Measurements from ENCODE around the gene SH3BP4. TPM values are rescaled to one million over a fixed set of nuclear protein-coding genes. Genes with fewer than 3 reads are reported as not detected.

Gene SH3BP4
- total and polyA plus RNA-seq, 2 donors (not counting 1 experiment from before 2014, with no cell fraction given), result 1.00 to 1.3 TPM

GRCh38 chr2:235059161-235059560 lies 107.3 kb downstream of the SH3BP4 start:
- Histone ChIP-seq H4K20me1 (ENCODE audit: control insufficient read depth, insufficient read depth, low read length, poor library complexity, severe bottlenecking) (no peaks in the 10 kb centered on the region), H3K4me1 (ENCODE audit: control insufficient read depth in 2 of 2, insufficient read depth in 2 of 2, low read length in 2 of 2) (no peaks in the 10 kb centered on the region), H3K9me3 (ENCODE audit: control extremely low read depth in 1 of 3, control insufficient read depth in 2 of 3, insufficient read depth in 1 of 3, low read length in 2 of 3) (no peaks in the 10 kb centered on the region), H3K4me3 (ENCODE audit: control extremely low read depth in 1 of 5, extremely low read depth in 1 of 5, insufficient read depth in 1 of 5, low read depth in 2 of 5, low read length in 4 of 5) (no peak overlapping the region), H3K9ac (ENCODE audit: low read length) (no peak overlapping the region), H3K79me2 (ENCODE audit: control insufficient read depth, insufficient read depth, low read length) (no peaks in the 10 kb centered on the region), H3K36me3 (replicated peaks in 1 of 2; ENCODE audit: control extremely low read depth in 1 of 2, control insufficient read depth in 1 of 2, extremely low read depth in 1 of 2, insufficient read depth in 2 of 2, low read length in 1 of 2) (no peaks in the 10 kb centered on the region), H2AFZ (ENCODE audit: insufficient read depth, low read depth, low read length, poor library complexity, severe bottlenecking) (no peak overlapping the region), H3K4me2 (replicated peaks; ENCODE audit: low read depth, low read length, poor library complexity, severe bottlenecking) (no peak overlapping the region), H3K27ac (ENCODE audit: low read length in 2 of 2) (no peak overlapping the region), H3K27me3 (replicated peaks in 1 of 4; ENCODE audit: control extremely low read depth in 1 of 4, control insufficient read depth in 3 of 4, insufficient read depth in 4 of 4, low read length in 3 of 4) (peaks cover 0 to 6% (median 0%) of the 10 kb centered on the region in 4 experiments)
- ChIA-PET POLR2A (no interaction called here), CTCF (interaction anchor here (0.9 to 1.5 kb wide), 3 partner anchors 11 to 514 kb away, joined by 3 to 4 read pairs (median 3); no protein-coding TSS in a partner anchor)
- Mint-ChIP-seq H3K27me3 (peaks cover 43% of the 10 kb centered on the region), H3K4me3 (no peak overlapping the region), H3K27ac (no peak overlapping the region), H3K9me3 (ENCODE audit: insufficient read depth) (no peaks in the 10 kb centered on the region), H3K4me1 (peaks cover 8% of the 10 kb centered on the region)
- intact Hi-C loops (cut with micrococcal nuclease), result no loop called here
- TF ChIP-seq CTCF (IDR thresholded peaks at IDR 0.05), result no peak
- TF ChIP-seq EZH2 (IDR thresholded peaks at IDR 0.05; ENCODE audit: borderline replicate concordance, insufficient read depth, low read depth, low read length, poor library complexity, severe bottlenecking), result no peak
- ATAC-seq (ENCODE audit: low read depth) (no peak), DNase-seq (no peak)
- WGBS (ENCODE audit: insufficient coverage), result 100% methylated on average over 1 of the region's 1 CpG

- H3K9me3 Mint-ChIP-seq (ENCODE audit: insufficient read depth), result no peaks in the 10 kb centered on the region
- H3K27ac Mint-ChIP-seq, result no peak overlapping the region
- intact Hi-C loops (cut with micrococcal nuclease), result no loop called here
- no peak overlapping the region for H3K4me3 Mint-ChIP-seq
- no peak overlapping the region for H2AFZ ChIP-seq (ENCODE audit: insufficient read depth, low read depth, low read length, poor library complexity, severe bottlenecking)
- no peak overlapping the region for H3K4me2 ChIP-seq (replicated peaks; ENCODE audit: low read depth, low read length, poor library complexity, severe bottlenecking)
- TF ChIP-seq EZH2 (IDR thresholded peaks at IDR 0.05; ENCODE audit: borderline replicate concordance, insufficient read depth, low read depth, low read length, poor library complexity, severe bottlenecking) (no peak), CTCF (IDR thresholded peaks at IDR 0.05) (no peak)
- ChIA-PET CTCF (interaction anchor here (0.6 kb wide), 1 partner anchor 39 kb away, joined by 3 read pairs; no protein-coding TSS in a partner anchor), POLR2A (no interaction called here)
- no peaks in the 10 kb centered on the region for H4K20me1 ChIP-seq (ENCODE audit: control insufficient read depth, insufficient read depth, low read length, poor library complexity, severe bottlenecking)
- WGBS (ENCODE audit: insufficient coverage), result 92% methylated on average over 10 of the region's 10 CpGs
- no peaks in the 10 kb centered on the region for H3K36me3 ChIP-seq (replicated peaks in 1 of 2; ENCODE audit: control extremely low read depth in 1 of 2, control insufficient read depth in 1 of 2, extremely low read depth in 1 of 2, insufficient read depth in 2 of 2, low read length in 1 of 2)
- H3K9me3 ChIP-seq (ENCODE audit: control extremely low read depth in 1 of 3, control insufficient read depth in 2 of 3, insufficient read depth in 1 of 3, low read length in 2 of 3), result no peaks in the 10 kb centered on the region
- H3K27ac ChIP-seq (ENCODE audit: low read length in 2 of 2), result no peak overlapping the region
- DNase-seq (no peak), ATAC-seq (ENCODE audit: low read depth) (no peak)
- H3K27me3 ChIP-seq (replicated peaks in 1 of 4; ENCODE audit: control extremely low read depth in 1 of 4, control insufficient read depth in 3 of 4, insufficient read depth in 4 of 4, low read length in 3 of 4), result peaks cover 0 to 6% (median 0%) of the 10 kb centered on the region in 4 experiments
- H3K4me3 ChIP-seq (ENCODE audit: control extremely low read depth in 1 of 5, extremely low read depth in 1 of 5, insufficient read depth in 1 of 5, low read depth in 2 of 5, low read length in 4 of 5), result no peak overlapping the region
- no peaks in the 10 kb centered on the region for H3K79me2 ChIP-seq (ENCODE audit: control insufficient read depth, insufficient read depth, low read length)
- peaks cover 44% of the 10 kb centered on the region for H3K27me3 Mint-ChIP-seq
- no peaks in the 10 kb centered on the region for H3K4me1 ChIP-seq (ENCODE audit: control insufficient read depth in 2 of 2, insufficient read depth in 2 of 2, low read length in 2 of 2)
- H3K9ac ChIP-seq (ENCODE audit: low read length), result no peak overlapping the region
- H3K4me1 Mint-ChIP-seq, result no peaks in the 10 kb centered on the region
Observed at GRCh38 chr2:235061656-235062055, 109.8 kb downstream of the SH3BP4 start.
